HEK293 (cell line): ENCODE data around the gene FLOT2.

ENCODE experiments used
- IKZF3 ChIP-seq: fragments of 450-650 bp; IDR thresholded peaks from 2 replicates; pipeline ENCODE4 v1.5.0; 2018; ENCODE audit warnings: missing biosample characterization, mild to moderate bottlenecking, missing genetic modification characterization, moderate library complexity
- PRDM4 ChIP-seq: fragments of 450-650 bp; formaldehyde crosslinking; IDR thresholded peaks from 2 replicates; pipeline ENCODE4 v1.5.1; 2017; ENCODE audit warnings: missing biosample characterization, missing genetic modification characterization
- REPIN1 ChIP-seq: fragments of 450-650 bp; formaldehyde crosslinking; IDR thresholded peaks from 2 replicates; pipeline ENCODE4 v1.5.1; 2017; ENCODE audit warnings: missing biosample characterization, missing genetic modification characterization, low read depth
- WT1 ChIP-seq: fragments of 450-650 bp; formaldehyde crosslinking; IDR thresholded peaks from 2 replicates; pipeline ENCODE4 v1.5.1; 2016; ENCODE audit warnings: missing biosample characterization, missing genetic modification characterization
- ZFP69B ChIP-seq: fragments of 450-650 bp; formaldehyde crosslinking; IDR thresholded peaks from 2 replicates; pipeline ENCODE4 v1.5.1; 2016; ENCODE audit warnings: missing biosample characterization, missing genetic modification characterization
- ZNF140 ChIP-seq: fragments of 450-650 bp; formaldehyde crosslinking; IDR thresholded peaks from 2 replicates; pipeline ENCODE4 v1.5.1; 2016; ENCODE audit warnings: missing biosample characterization, missing genetic modification characterization
- ZNF214 ChIP-seq: fragments of 450-650 bp; formaldehyde crosslinking; IDR thresholded peaks from 2 replicates; pipeline ENCODE4 v1.5.1; 2017; ENCODE audit warnings: missing biosample characterization, mild to moderate bottlenecking, missing genetic modification characterization, borderline replicate concordance
- ZNF221 ChIP-seq: fragments of 450-650 bp; formaldehyde crosslinking; IDR thresholded peaks from 2 replicates; pipeline ENCODE4 v1.5.1; 2017; ENCODE audit warnings: missing biosample characterization, missing genetic modification characterization, borderline replicate concordance
- ZNF24 ChIP-seq: fragments of 450-650 bp; formaldehyde crosslinking; IDR thresholded peaks from 2 replicates; pipeline ENCODE4 v1.5.1; 2016; ENCODE audit warnings: missing biosample characterization, missing genetic modification characterization
- ZNF292 ChIP-seq: fragments of 450-650 bp; formaldehyde crosslinking; IDR thresholded peaks from 2 replicates; pipeline ENCODE4 v1.5.1; 2016; ENCODE audit warnings: low read depth, missing biosample characterization, missing genetic modification characterization, borderline replicate concordance
- ZNF404 ChIP-seq: fragments of 450-650 bp; formaldehyde crosslinking; IDR thresholded peaks from 2 replicates; pipeline ENCODE4 v1.5.1; 2017; ENCODE audit warnings: missing biosample characterization, missing genetic modification characterization
- ZNF426 ChIP-seq: fragments of 450-650 bp; formaldehyde crosslinking; IDR thresholded peaks from 2 replicates; pipeline ENCODE4 v1.5.1; 2017; ENCODE audit warnings: missing biosample characterization, missing genetic modification characterization, mild to moderate bottlenecking, inconsistent platforms, moderate library complexity
- ZNF529 ChIP-seq: fragments of 450-650 bp; formaldehyde crosslinking; IDR thresholded peaks from 2 replicates; pipeline ENCODE4 v1.5.1; 2017; ENCODE audit warnings: missing genetic modification characterization, missing biosample characterization; ENCODE audit not compliant: insufficient replicate concordance
- ZNF596 ChIP-seq: fragments of 450-650 bp; IDR thresholded peaks from 2 replicates; pipeline ENCODE4 v1.5.0; 2018; ENCODE audit warnings: missing biosample characterization, mild to moderate bottlenecking, missing genetic modification characterization, moderate library complexity
- ZNF600 ChIP-seq: fragments of 450-650 bp; formaldehyde crosslinking; IDR thresholded peaks from 2 replicates; pipeline ENCODE4 v1.5.1; 2016; ENCODE audit warnings: missing biosample characterization, missing genetic modification characterization
- TF ChIP-seq, protein P1 (sequence below): fragments of 450-650 bp; formaldehyde crosslinking; IDR thresholded peaks from 2 replicates; pipeline ENCODE4 v1.5.1; 2016; ENCODE audit warnings: missing biosample characterization, missing genetic modification characterization
- TF ChIP-seq, protein P2 (sequence below): fragments of 450-650 bp; formaldehyde crosslinking; conservative IDR thresholded peaks from 2 replicates; pipeline ENCODE4 v1.5.1; 2016; ENCODE audit warnings: low read depth, missing biosample characterization, missing genetic modification characterization

The FLOT2 gene

GRCh38 chr17:28854457-28855335, 42.8 kb downstream of the FLOT2 start, which contains the start of gene ERAL1 (continued):
- TF ChIP-seq ZFP69B (tag by site-specific recombination) (peak; percentile 93), ZNF596 (tag by site-specific recombination) (no peak), ZNF214 (tag by site-specific recombination) (no peak), ZNF426 (tag by site-specific recombination) (no peak), PRDM4 (no peak), ZNF24 (0 out of 2 replicates have a peak, but pooled peaks have one; percentile 40), IKZF3 (0 out of 2 replicates have a peak, but pooled peaks have one; percentile 43), WT1 (tag by site-specific recombination) (peak; percentile 76), REPIN1 (tag by site-specific recombination) (no peak), ZNF529 (tag by site-specific recombination) (no peak), ZNF404 (tag by site-specific recombination) (no peak), ZNF600 (tag by site-specific recombination) (peak; percentile 52), ZNF221 (no peak), ZNF292 (tag by site-specific recombination) (no peak), ZNF140 (no peak)
- TF ChIP-seq, protein P1, sequence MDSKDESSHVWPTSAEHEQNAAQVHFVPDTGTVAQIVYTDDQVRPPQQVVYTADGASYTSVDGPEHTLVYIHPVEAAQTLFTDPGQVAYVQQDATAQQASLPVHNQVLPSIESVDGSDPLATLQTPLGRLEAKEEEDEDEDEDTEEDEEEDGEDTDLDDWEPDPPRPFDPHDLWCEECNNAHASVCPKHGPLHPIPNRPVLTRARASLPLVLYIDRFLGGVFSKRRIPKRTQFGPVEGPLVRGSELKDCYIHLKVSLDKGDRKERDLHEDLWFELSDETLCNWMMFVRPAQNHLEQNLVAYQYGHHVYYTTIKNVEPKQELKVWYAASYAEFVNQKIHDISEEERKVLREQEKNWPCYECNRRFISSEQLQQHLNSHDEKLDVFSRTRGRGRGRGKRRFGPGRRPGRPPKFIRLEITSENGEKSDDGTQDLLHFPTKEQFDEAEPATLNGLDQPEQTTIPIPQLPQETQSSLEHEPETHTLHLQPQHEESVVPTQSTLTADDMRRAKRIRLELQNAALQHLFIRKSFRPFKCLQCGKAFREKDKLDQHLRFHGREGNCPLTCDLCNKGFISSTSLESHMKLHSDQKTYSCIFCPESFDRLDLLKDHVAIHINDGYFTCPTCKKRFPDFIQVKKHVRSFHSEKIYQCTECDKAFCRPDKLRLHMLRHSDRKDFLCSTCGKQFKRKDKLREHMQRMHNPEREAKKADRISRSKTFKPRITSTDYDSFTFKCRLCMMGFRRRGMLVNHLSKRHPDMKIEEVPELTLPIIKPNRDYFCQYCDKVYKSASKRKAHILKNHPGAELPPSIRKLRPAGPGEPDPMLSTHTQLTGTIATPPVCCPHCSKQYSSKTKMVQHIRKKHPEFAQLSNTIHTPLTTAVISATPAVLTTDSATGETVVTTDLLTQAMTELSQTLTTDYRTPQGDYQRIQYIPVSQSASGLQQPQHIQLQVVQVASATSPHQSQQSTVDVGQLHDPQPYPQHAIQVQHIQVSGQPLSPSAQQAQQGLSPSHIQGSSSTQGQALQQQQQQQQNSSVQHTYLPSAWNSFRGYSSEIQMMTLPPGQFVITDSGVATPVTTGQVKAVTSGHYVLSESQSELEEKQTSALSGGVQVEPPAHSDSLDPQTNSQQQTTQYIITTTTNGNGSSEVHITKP (tag by site-specific recombination): peak; percentile 99
- TF ChIP-seq, protein P2, sequence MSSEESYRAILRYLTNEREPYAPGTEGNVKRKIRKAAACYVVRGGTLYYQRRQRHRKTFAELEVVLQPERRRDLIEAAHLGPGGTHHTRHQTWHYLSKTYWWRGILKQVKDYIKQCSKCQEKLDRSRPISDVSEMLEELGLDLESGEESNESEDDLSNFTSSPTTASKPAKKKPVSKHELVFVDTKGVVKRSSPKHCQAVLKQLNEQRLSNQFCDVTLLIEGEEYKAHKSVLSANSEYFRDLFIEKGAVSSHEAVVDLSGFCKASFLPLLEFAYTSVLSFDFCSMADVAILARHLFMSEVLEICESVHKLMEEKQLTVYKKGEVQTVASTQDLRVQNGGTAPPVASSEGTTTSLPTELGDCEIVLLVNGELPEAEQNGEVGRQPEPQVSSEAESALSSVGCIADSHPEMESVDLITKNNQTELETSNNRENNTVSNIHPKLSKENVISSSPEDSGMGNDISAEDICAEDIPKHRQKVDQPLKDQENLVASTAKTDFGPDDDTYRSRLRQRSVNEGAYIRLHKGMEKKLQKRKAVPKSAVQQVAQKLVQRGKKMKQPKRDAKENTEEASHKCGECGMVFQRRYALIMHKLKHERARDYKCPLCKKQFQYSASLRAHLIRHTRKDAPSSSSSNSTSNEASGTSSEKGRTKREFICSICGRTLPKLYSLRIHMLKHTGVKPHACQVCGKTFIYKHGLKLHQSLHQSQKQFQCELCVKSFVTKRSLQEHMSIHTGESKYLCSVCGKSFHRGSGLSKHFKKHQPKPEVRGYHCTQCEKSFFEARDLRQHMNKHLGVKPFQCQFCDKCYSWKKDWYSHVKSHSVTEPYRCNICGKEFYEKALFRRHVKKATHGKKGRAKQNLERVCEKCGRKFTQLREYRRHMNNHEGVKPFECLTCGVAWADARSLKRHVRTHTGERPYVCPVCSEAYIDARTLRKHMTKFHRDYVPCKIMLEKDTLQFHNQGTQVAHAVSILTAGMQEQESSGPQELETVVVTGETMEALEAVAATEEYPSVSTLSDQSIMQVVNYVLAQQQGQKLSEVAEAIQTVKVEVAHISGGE (tag by site-specific recombination): peak; percentile 43
